ENCODE results near the gene RNF169. TPM values are rescaled to one million over a fixed set of nuclear protein-coding genes. Genes with fewer than 3 reads are reported as not detected.

The RNF169 gene
- polyA plus RNA-seq, 1 donor = 11.2 TPM

- no peak for DNase-seq (ENCODE audit: low read depth)
Measured at GRCh38 chr11:74877132-74877531, 128.5 kb downstream of the RNF169 start.

Other genes with a start within 250 kb of the RNF169 start
- 13.8 TPM for gene POLD3, start 156.3 kb upstream of the RNF169 start, polyA plus RNA-seq (ENCODE audit: insufficient read length)
- 2.5 TPM for gene CHRDL2, start 17.4 kb upstream of the RNF169 start, polyA plus RNA-seq (ENCODE audit: insufficient read length)
- gene XRRA1, start 200.2 kb downstream of the RNF169 start, polyA plus RNA-seq (ENCODE audit: insufficient read length) = 13.5 TPM
- gene SPCS2, start 200.4 kb downstream of the RNF169 start, polyA plus RNA-seq (ENCODE audit: insufficient read length) = 94.6 TPM
- gene NEU3, start 240.1 kb downstream of the RNF169 start, polyA plus RNA-seq (ENCODE audit: insufficient read length) = 23.1 TPM

Data from forelimb muscle (tissue), 1 donor.